Liver (tissue), 3 donors: ENCODE results near the gene IFNA13.
A peak's percentile ranks its signal among the peaks of the same experiment; 100 is the strongest.

Experiments
- CTCF ChIP-seq: fragments of 150-350 bp; IDR thresholded peaks from 2 replicates; pipeline ENCODE4 v1.5.1; 2017; ENCODE audit warnings: improper control_type of control experiment, low read depth, low read length; ENCODE audit not compliant: missing input control
- FOXA1 ChIP-seq: IDR thresholded peaks from 2 replicates; pipeline ENCODE4 v1.6.1; 2016; ENCODE audit warnings: antibody characterized with exemption
- GABPA ChIP-seq, 2 donors: IDR thresholded peaks in 1 of 2; conservative IDR thresholded peaks in 1 of 2; 2 replicates each; pipeline ENCODE4 v1.6.1; 2016; ENCODE audit warnings: antibody characterized with exemption in 2 of 2, mild to moderate bottlenecking in 1 of 2, moderate library complexity in 1 of 2
- REST ChIP-seq: IDR thresholded peaks from 2 replicates; pipeline ENCODE4 v1.6.1; 2016; ENCODE audit warnings: antibody characterized with exemption, mild to moderate bottlenecking
- YY1 ChIP-seq: IDR thresholded peaks from 2 replicates; pipeline ENCODE4 v1.6.1; 2016; ENCODE audit warnings: antibody characterized with exemption, mild to moderate bottlenecking
- donor health status: healthy.
- donor health status: healthy.

DNA sequence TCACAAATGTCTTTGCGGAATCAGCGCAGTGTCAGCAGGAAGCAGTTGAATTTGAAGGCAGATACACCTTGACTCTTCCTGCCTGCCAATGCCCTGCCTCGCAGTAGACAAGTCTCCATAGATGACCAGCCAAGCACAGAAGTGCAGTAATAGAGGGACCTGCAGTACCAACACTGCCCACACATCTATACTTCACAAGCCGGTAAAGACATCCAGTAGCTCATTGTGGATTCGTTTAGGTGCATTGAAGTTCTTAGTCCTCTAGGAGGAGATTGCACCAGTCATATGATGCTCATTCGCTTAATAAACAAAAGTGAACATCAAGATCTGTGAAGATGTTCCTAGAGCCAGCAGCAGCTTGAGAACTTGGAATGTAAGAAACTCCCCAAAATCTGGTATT, 24.4 kb upstream of the IFNA13 start:
- no peak for TF ChIP-seq FOXA1
- no peak for TF ChIP-seq REST
- peak; percentile 27 for TF ChIP-seq CTCF
- TF ChIP-seq YY1: no peak
- TF ChIP-seq GABPA (IDR thresholded peaks at IDR 0.05 in 1 of 2, conservative IDR thresholded peaks at IDR 0.05 in 1 of 2): no peak
